ENCODE results near the gene U2AF1L4.

- TF ChIP-seq, protein P1, sequence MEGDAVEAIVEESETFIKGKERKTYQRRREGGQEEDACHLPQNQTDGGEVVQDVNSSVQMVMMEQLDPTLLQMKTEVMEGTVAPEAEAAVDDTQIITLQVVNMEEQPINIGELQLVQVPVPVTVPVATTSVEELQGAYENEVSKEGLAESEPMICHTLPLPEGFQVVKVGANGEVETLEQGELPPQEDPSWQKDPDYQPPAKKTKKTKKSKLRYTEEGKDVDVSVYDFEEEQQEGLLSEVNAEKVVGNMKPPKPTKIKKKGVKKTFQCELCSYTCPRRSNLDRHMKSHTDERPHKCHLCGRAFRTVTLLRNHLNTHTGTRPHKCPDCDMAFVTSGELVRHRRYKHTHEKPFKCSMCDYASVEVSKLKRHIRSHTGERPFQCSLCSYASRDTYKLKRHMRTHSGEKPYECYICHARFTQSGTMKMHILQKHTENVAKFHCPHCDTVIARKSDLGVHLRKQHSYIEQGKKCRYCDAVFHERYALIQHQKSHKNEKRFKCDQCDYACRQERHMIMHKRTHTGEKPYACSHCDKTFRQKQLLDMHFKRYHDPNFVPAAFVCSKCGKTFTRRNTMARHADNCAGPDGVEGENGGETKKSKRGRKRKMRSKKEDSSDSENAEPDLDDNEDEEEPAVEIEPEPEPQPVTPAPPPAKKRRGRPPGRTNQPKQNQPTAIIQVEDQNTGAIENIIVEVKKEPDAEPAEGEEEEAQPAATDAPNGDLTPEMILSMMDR (IDR thresholded peaks at IDR 0.05; ENCODE audit: extremely low read depth in 1 of 2, insufficient read depth in 1 of 2, low read depth in 1 of 2, low read length in 2 of 2): no peak
- no peak for TF ChIP-seq JUN (IDR thresholded peaks at IDR 0.05; ENCODE audit: borderline replicate concordance, insufficient read depth, insufficient read length, low read depth)
- no peak for TF ChIP-seq EZH2 (IDR thresholded peaks at IDR 0.05; ENCODE audit: borderline replicate concordance, low read depth, low read length, severe bottlenecking)
- TF ChIP-seq POLR2AphosphoS5 (IDR thresholded peaks at IDR 0.05; ENCODE audit: insufficient read depth, low read depth, low read length): no peak
These were observed 51.8 kb downstream of the U2AF1L4 start for GRCh38 chr19:35693422-35693821.
